Sigmoid colon (tissue), 7 donors: ENCODE results near the gene POLR2M. TPM values are rescaled to one million over a fixed set of nuclear protein-coding genes. Genes with fewer than 3 reads are reported as not detected.

Source experiments
- DNase-seq: peaks from one replicate; pipeline ENCODE4 v3.0.0-alpha.2; 2019
- H3K27ac ChIP-seq, 4 donors: fragments of 200-600 bp; sonication (generic); one replicate each; pipeline ENCODE4 v1.5.1; 2016 to 2019; ENCODE audit warnings: mild to moderate bottlenecking in 1 of 4
- H3K27me3 ChIP-seq, 3 donors: fragments of 200-600 bp; sonication (generic); one replicate each; pipeline ENCODE4 v1.5.1; 2019; ENCODE audit warnings: mild to moderate bottlenecking in 1 of 3
- H3K36me3 ChIP-seq, 4 donors: fragments of 200-600 bp; sonication (generic); one replicate each; pipeline ENCODE4 v1.5.1; 2016 to 2019
- H3K4me1 ChIP-seq, 4 donors: fragments of 200-600 bp; sonication (generic); one replicate each; pipeline ENCODE4 v1.5.1; 2017 to 2019
- H3K4me3 ChIP-seq, 4 donors: fragments of 200-600 bp; sonication (generic); one replicate each; pipeline ENCODE4 v1.5.1; 2017 to 2019; ENCODE audit warnings: mild to moderate bottlenecking in 2 of 4, moderate library complexity in 1 of 4
- H3K9me3 ChIP-seq, 4 donors: fragments of 200-600 bp in 3 of 4; sonication (generic) in 3 of 4; one replicate each; pipeline versions ENCODE4 v1.5.1 to v1.6.1; 2013 to 2019
- CTCF ChIP-seq, 4 experiments: fragments of 450-650 bp in 3 of 4; fragments of 200-600 bp in 1 of 4; IDR thresholded peaks; one replicate each; pipeline ENCODE4 v1.5.1; 2016 to 2019; ENCODE audit warnings: antibody characterized with exemption in 4 of 4, mild to moderate bottlenecking in 3 of 4, moderate library complexity in 2 of 4
- EP300 ChIP-seq, 4 donors: sonication (generic); formaldehyde crosslinking; IDR thresholded peaks; one replicate each; pipeline ENCODE4 v1.6.1; 2017; ENCODE audit warnings: antibody characterized with exemption in 4 of 4
- POLR2A ChIP-seq, 2 donors: fragments of 450-650 bp; IDR thresholded peaks; one replicate each; pipeline ENCODE4 v1.6.1; 2016; ENCODE audit warnings: antibody characterized with exemption in 2 of 2, mild to moderate bottlenecking in 2 of 2, moderate library complexity in 2 of 2
- POLR2AphosphoS5 ChIP-seq, 4 donors: sonication (generic); formaldehyde crosslinking; IDR thresholded peaks; one replicate each; pipeline ENCODE4 v1.6.1; 2017; ENCODE audit warnings: antibody characterized with exemption in 4 of 4
- WGBS, 2 donors: extraction: QIAGEN DNeasy Blood & Tissue Kit; methylation state at CpG; one replicate each; pipeline ENCODE4 v1.1.7; 2013; 5-methylcytosine and 5-hydroxymethylcytosine counted together
- intact Hi-C: fragments of 100-400 bp; cut with DNase I; formaldehyde crosslinking; loops from one replicate; pipeline ENCODE4 v1.15.1; 2023
- polyA plus RNA-seq, 3 donors: library from polyadenylated mRNA; stranded (reverse); fragments of 200-250 nt; gene quantifications; one replicate each; pipeline ENCODE4 v1.2.3, GENCODE V29; 2013
- total RNA-seq, 4 donors: library from RNA; depleted of rRNA; stranded (reverse); fragments of >200 nt; gene quantifications; one replicate each; pipeline ENCODE4 v1.1.0, GENCODE V29; 2016
- donor health status: healthy with polysubstance abuse.
- donor health status: Bipolar disorder and iron deficiency.
- donor health status: healthy.

Gene POLR2M
- total and polyA plus RNA-seq, 7 donors, result 42.0 to 264 (median 119) TPM

GRCh38 chr15:57726411-57726810, 19.9 kb downstream of the POLR2M start:
- Histone ChIP-seq H3K27me3 (no peaks in the 10 kb centered on the region), H3K36me3 (no peaks in the 10 kb centered on the region), H3K9me3 (peaks cover 0 to 1% (median 0%) of the 10 kb centered on the region in 4 donors), H3K27ac (no peak overlapping the region), H3K4me3 (no peak overlapping the region), H3K4me1 (no peaks in the 10 kb centered on the region)
- WGBS, 2 donors, result 81 to 94% methylated on average over 3 of the region's 3 CpGs
- no peak for TF ChIP-seq POLR2AphosphoS5 (IDR thresholded peaks at IDR 0.05)
- no peak for TF ChIP-seq CTCF (IDR thresholded peaks at IDR 0.05)
- no peak for DNase-seq
- intact Hi-C loops, result no loop called here

GRCh38 chr15:57727031-57727430, 20.5 kb downstream of the POLR2M start:
- WGBS, 2 donors, result 94 to 97% methylated on average over 6 of the region's 6 CpGs
- no peaks in the 10 kb centered on the region for H3K27me3 ChIP-seq
- intact Hi-C loops, result no loop called here
- no peaks in the 10 kb centered on the region for H3K36me3 ChIP-seq
- TF ChIP-seq EP300 (IDR thresholded peaks at IDR 0.05) (no peak), POLR2AphosphoS5 (IDR thresholded peaks at IDR 0.05) (no peak), CTCF (IDR thresholded peaks at IDR 0.05) (no peak), POLR2A (IDR thresholded peaks at IDR 0.05) (no peak)
- DNase-seq, result no peak
- no peak overlapping the region for H3K27ac ChIP-seq
- H3K9me3 ChIP-seq, result peaks cover 0 to 1% (median 0%) of the 10 kb centered on the region in 4 donors
- no peaks in the 10 kb centered on the region for H3K4me1 ChIP-seq
- H3K4me3 ChIP-seq, result no peak overlapping the region

GRCh38 chr15:57728436-57728835, 21.9 kb downstream of the POLR2M start:
- Histone ChIP-seq H3K9me3 (peaks cover 0 to 1% (median 0%) of the 10 kb centered on the region in 4 donors), H3K4me1 (peaks cover 0 to 7% (median 0%) of the 10 kb centered on the region in 4 donors), H3K4me3 (no peak overlapping the region), H3K27me3 (no peaks in the 10 kb centered on the region), H3K27ac (no peak overlapping the region), H3K36me3 (no peaks in the 10 kb centered on the region)
- TF ChIP-seq CTCF (IDR thresholded peaks at IDR 0.05), result no peak
- no peak for TF ChIP-seq EP300 (IDR thresholded peaks at IDR 0.05)
- TF ChIP-seq POLR2A (IDR thresholded peaks at IDR 0.05), result no peak
- no peak for TF ChIP-seq POLR2AphosphoS5 (IDR thresholded peaks at IDR 0.05)
- no peak for DNase-seq
- WGBS, 2 donors, result 96 to 97% methylated on average over 8 of the region's 8 CpGs
- intact Hi-C loops, result no loop called here

GRCh38 chr15:57730876-57731275, 24.4 kb downstream of the POLR2M start:
- intact Hi-C loops, result loop anchor here (5.0 to 10.0 kb wide), 2 partner anchors 66 to 131 kb away; no protein-coding TSS in a partner anchor
- no peak for DNase-seq
- no peaks in the 10 kb centered on the region for H3K27me3 ChIP-seq
- H3K4me1 ChIP-seq, result peaks cover 0 to 22% (median 3%) of the 10 kb centered on the region in 4 donors
- no peak overlapping the region for H3K4me3 ChIP-seq
- TF ChIP-seq POLR2A (IDR thresholded peaks at IDR 0.05) (no peak), POLR2AphosphoS5 (IDR thresholded peaks at IDR 0.05) (no peak), EP300 (IDR thresholded peaks at IDR 0.05) (no peak), CTCF (IDR thresholded peaks at IDR 0.05) (no peak)
- 86 to 88% methylated on average over 5 of the region's 5 CpGs for WGBS, 2 donors
- no peaks in the 10 kb centered on the region for H3K36me3 ChIP-seq
- no peak overlapping the region for H3K27ac ChIP-seq
- no peaks in the 10 kb centered on the region for H3K9me3 ChIP-seq

- intact Hi-C loops, result loop anchor here (5.0 to 10.0 kb wide), 2 partner anchors 67 to 131 kb away; no protein-coding TSS in a partner anchor
- no peak overlapping the region for H3K27ac ChIP-seq
- no peak for DNase-seq
- H3K4me1 ChIP-seq, result peaks cover 0 to 27% (median 4%) of the 10 kb centered on the region in 4 donors
- H3K4me3 ChIP-seq, result no peak overlapping the region
- H3K9me3 ChIP-seq, result no peaks in the 10 kb centered on the region
- H3K27me3 ChIP-seq, result no peaks in the 10 kb centered on the region
- TF ChIP-seq POLR2AphosphoS5 (IDR thresholded peaks at IDR 0.05) (no peak), EP300 (IDR thresholded peaks at IDR 0.05) (no peak)
- H3K36me3 ChIP-seq, result no peaks in the 10 kb centered on the region
- WGBS, 2 donors, result 80 to 84% methylated on average over 6 of the region's 6 CpGs
Measured at GRCh38 chr15:57731530-57732103, 25.1 kb downstream of the POLR2M start.
